HUDEP-2 (cell line): Measurements from ENCODE around the gene ZNF148.
A peak's percentile ranks its signal among the peaks of the same experiment; 100 is the strongest.

Experiments
- DNase-seq, 76 experiments: peaks; one replicate each; lab custom pipeline; 2025; ENCODE audit not compliant: unreplicated experiment in 76 of 76; lab: John Stamatoyannopoulos, UW

ZNF148 gene

DNA sequence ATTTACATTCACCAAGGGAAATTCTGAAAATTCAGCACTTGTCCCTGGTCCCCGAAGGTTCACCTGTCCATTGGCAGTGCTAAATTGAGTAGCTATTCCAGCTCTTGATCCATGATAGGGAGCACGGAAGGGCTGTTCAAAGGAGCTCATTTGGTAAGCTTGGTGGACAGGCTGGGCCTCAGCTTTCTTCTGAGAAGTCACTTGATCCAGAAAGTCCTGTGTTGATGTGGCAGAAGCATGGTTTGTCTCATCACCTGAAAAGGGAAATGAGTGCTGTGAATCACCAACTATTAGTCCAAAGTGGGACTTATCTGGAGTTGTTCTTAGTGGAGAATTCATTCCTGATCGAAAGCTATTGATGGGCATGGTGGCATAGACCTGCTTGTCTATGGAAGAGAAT lies 142.7 kb downstream of the ZNF148 start:
- DNase-seq: no peak

DNA sequence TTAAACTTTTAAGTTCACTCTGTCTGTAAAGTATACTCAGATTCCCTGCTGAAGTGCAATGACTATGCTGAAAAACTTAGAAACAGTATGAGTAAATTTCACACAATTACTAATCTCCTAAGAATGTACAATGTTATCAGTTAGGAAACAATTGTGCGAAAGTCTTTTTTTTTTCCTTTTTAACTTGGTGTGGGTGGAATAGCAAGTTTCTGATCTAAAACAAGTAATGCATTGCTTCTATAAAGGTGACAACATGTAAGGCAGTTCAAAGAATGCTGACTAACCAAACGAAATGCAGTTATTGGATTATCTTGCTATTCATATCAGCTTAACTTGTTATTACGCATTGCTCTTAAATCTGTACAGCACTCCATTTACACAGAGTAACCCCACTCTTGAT lies 143.2 kb downstream of the ZNF148 start:
- no peak for DNase-seq

DNA sequence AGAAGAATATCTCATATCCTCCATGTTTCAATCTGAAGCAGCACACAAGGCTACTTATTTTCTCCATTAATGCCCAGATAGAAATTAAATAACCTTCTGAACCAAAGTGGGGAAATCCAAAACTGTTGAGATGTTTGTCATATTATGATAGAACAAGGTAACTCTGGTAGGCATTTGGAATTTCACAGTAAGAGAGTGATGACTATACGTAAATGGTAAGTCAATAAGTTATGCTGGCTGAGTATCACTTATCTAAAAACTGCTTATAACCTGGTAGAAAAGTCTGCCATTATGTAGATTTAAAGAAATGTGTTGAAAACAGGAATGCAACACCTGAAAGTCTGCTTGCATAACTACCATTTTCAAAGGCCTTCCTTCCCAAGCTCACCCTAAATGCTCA lies 145.4 kb downstream of the ZNF148 start:
- no peak for DNase-seq

GRCh38 chr3:125229168-125229567 lies 146.0 kb downstream of the ZNF148 start:
- DNase-seq: no peak

DNA sequence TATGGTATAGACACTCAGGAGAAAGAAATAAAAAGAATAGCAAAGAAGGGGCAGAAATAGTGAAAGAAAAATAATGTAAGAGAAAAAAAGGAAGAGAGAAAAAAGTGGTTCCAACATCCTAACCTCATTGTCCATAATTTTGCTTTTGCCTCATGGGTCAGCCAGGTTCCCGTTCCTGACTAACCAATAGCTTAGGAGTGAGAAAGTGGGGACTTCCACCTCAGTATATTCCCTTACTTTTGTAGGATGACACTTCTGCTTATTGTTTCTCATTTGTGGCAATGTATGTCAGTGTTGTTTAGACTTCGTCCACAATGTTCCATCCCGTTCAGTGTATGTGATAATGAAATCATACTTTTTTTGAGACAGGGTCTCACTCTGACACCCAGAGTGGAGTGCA lies 153.3 kb downstream of the ZNF148 start:
- DNase-seq: no peak

DNA sequence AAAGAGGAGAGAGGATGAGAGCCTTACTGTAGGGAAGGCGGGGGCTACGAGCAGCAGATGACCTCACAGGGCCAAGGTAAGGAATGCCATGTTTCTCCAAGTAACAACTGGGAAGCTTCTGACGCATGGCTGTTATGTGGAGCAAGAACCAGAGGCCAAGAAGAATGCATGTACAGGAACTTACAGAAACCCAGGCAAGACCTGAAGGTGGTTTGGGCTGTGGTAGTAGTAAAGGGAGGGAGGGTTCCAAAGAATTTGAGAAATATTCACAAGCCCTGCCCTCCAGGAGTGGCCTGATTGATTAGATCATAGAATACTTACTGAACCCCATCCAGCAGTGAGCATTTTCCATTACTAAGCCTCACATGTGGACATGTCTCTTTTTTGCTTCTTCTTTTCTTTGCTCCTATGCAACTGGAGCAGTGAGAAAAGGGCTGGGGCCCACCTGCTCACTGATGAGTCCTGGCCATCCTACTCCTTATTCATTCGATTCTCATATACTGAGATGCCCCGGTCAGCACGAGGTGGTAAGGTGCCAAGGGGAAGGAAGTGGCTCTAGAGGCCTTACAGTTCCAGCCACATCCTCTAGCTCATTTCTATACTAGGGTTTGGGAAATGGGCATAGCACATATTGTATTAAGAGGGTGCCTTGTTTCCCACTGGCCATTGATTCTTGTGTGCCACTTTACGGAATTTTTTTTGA lies 154.2 kb downstream of the ZNF148 start:
- no peak for DNase-seq

GRCh38 chr3:125220183-125220582 lies 154.9 kb downstream of the ZNF148 start:
- no peak for DNase-seq

DNA sequence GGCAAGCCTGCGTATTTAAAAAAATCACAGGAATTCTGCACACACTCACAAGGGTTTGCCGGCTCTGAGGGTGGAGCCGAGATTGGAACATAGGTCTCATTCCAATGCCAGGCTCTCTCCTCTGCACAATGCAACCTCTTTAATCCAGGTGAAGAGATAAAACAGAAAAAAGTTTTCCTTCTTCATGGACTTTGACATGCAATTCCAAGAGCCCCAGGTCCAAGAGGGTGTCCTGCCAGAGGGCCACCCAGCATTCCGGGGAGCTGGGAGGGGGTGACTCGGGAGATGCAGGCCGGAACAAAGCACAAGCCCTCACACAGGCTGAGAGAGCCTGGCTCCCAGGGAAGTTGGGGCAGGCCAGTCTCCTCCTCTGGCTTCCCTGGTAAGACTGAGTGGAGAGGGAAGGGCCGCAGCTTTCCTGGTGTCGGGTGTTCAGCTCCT lies 155.8 kb downstream of the ZNF148 start:
- no peak for DNase-seq

DNA sequence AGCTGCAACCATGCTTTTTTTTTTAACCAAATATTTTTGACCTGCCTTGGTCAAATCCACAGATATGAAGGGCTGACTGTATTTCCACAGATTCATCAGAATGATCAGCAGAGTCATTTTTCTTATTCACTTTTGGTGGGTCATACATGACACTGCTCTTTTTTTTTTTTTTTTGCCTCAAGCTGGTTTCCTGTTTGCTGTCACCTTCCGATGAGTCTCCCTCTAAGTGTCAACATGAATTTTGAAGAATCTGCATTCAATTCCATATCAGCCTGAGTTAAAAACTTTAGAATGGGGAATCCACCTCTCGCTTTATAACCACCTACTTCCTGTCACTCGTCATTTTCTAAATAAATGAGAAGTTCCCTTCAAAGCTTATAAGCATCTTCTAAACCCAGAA lies 160.4 kb downstream of the ZNF148 start:
- DNase-seq: no peak

DNA sequence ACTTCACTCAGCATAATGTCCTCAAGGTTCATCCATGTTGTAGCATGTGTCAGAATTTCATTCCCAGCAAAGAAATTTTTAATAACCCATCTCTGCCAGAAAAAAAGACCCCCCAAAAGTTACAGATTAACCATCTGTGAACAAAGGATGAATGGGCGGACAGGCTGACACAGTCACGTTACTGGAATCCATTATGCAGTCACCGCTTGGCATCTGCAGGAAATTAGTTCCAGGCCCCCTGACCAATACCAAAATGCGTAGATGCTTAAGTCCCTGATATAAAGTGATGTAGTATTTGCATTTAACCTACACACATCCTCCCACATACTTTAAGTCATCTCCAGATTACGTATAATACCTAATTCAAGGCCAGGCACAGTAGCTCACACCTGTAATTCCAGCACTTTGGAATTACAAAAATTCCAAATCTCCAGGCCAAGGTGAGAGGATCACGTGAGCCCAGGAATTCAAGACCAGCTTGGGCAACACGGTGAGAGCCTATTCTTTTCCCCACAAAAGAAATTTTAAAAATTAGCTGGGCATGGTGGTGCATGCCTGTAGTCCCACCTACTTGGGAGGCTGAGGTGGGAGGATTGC lies 161.1 kb downstream of the ZNF148 start:
- DNase-seq: no peak

DNA sequence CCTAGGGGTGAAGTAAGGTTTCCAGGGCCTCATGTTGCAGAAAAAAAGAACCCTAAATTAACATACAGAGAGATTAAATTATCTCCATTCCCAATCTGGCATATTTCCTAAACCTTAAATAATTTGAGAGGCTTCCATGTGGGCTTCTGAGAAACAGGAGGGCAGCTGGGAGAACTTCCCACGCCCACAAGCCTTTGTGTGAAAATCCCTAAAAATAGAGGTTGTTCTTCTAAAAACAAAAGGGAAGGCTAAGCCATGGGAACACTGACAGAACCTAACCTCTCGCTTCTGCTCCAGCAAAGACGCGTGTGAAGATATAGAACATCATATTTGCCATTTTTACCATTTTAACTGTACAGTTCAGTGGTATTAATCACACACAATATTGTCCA lies 161.8 kb downstream of the ZNF148 start:
- no peak for DNase-seq

- DNase-seq: peak in 6 of 76 experiments; percentile 10 to 27 (median 13)
These were observed 162.4 kb downstream of the ZNF148 start, which contains the start of gene SLC12A8 for GRCh38 chr3:125212509-125213363. SLC12A8 (minus strand) TSS chr3:125212748; CDS start chr3:125211349, 1,399 bp downstream.

- no peak for DNase-seq
These were observed 163.0 kb downstream of the ZNF148 start for GRCh38 chr3:125212091-125212508.

DNA sequence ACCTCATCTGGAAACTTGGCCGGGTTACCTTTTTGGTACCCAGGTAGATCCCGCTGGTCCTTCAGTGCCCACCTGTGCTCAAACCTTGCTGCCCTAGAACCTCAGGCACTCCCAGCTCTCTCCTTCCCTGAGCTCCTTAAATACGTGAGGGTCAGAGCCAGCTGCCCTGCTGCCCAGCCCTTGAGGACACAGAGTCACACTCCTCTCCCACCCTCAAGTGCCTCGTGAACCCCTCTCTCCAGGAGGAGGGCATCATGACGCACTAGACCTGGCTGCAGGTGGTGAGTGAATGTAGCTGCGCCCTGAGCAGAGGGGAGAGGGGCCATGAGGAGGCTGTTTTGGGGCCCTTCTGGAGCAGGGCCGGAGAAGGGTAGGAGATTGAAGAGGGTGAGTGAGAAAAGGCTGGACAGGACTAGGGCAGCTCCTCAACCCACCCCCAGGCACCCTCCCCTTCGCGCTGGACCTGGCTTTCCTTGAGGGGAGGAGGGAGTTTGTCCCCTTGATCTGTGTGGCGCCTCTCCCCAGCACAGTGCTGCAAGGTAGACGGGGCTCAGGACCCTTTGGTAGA lies 163.5 kb downstream of the ZNF148 start:
- peak in 1 of 76 experiments; percentile 8 for DNase-seq

GRCh38 chr3:125207949-125208568 lies 167.1 kb downstream of the ZNF148 start:
- no peak for DNase-seq

GRCh38 chr3:125207507-125207906 lies 167.6 kb downstream of the ZNF148 start:
- no peak for DNase-seq

- DNase-seq: no peak
These were observed 168.2 kb downstream of the ZNF148 start for GRCh38 chr3:125206934-125207333.

GRCh38 chr3:125203731-125204130 lies 171.4 kb downstream of the ZNF148 start:
- no peak for DNase-seq

DNA sequence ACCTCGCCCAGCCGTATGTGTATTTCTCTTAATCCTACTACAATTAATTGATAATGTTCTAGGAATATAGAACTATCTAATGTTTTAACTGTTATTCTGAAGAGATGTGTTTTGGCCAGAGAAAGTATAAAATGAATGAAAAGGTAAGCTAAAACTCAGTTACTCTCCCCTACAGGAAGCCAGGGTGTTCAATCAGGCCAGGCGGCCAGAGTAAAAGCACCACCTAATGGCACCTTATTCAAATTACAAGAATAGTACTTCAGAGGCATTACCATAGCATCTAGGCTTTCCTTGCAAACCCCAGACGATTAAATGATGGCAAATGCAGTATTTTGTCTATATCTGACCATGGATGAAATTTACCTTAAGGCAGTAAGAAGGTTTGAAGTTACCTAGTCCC lies 172.9 kb downstream of the ZNF148 start:
- DNase-seq: peak in 2 of 76 experiments; percentile 4 to 13

GRCh38 chr3:125200731-125201139 lies 174.4 kb downstream of the ZNF148 start:
- DNase-seq: no peak
